Progenitor cell of endocrine pancreas (in vitro differentiated cells): ENCODE measurements around the gene EPM2AIP1. TPM values are rescaled to one million over a fixed set of nuclear protein-coding genes. Genes with fewer than 3 reads are reported as not detected.
"Not testable (repeated sequence)": the region's sequence is repeated elsewhere in the genome, so short reads cannot be mapped to it uniquely, and the experiment has no call there.

Experiments
- DNase-seq: peaks from one replicate; pipeline ENCODE4 v3.0.0; 2021; ENCODE audit warnings: low spot score; ENCODE audit not compliant: unreplicated experiment
- H3K27ac Mint-ChIP-seq: 2 replicates; pipeline ENCODE4 v1.8.0; 2021; ENCODE audit warnings: mild to moderate bottlenecking, moderate library complexity, mixed read lengths
- H3K27me3 Mint-ChIP-seq: 2 replicates; pipeline ENCODE4 v1.8.0; 2021; ENCODE audit warnings: mixed read lengths
- H3K36me3 Mint-ChIP-seq: 2 replicates; pipeline ENCODE4 v1.8.0; 2022; ENCODE audit warnings: mixed read lengths; ENCODE audit not compliant: insufficient read depth
- H3K4me1 Mint-ChIP-seq: 2 replicates; pipeline ENCODE4 v1.8.0; 2021; ENCODE audit warnings: low read depth, mixed read lengths
- H3K4me3 Mint-ChIP-seq: 2 replicates; pipeline ENCODE4 v1.8.0; 2021; ENCODE audit warnings: low read depth, mild to moderate bottlenecking, moderate library complexity, mixed read lengths
- H3K9me3 Mint-ChIP-seq: 2 replicates; pipeline ENCODE4 v1.8.0; 2021; ENCODE audit warnings: low read depth, mixed read lengths
- CTCF ChIP-seq: fragments of 200-600 bp; sonication (generic); IDR thresholded peaks from one replicate; pipeline ENCODE4 v1.5.0; 2021; ENCODE audit warnings: antibody characterized with exemption, mild to moderate bottlenecking; ENCODE audit not compliant: unreplicated experiment
- long read RNA-seq: library from polyadenylated mRNA; unstranded; transcript quantifications from one replicate; pipeline ENCODE4 v2.0.0, GENCODE V29; 2020
- total RNA-seq: library from RNA; stranded (reverse); gene quantifications from 2 replicates; pipeline ENCODE4 v1.2.1, GENCODE V29; 2021

The EPM2AIP1 gene
- total RNA-seq = 29.7 and 30.4 TPM in 2 replicates
- long read RNA-seq, full-length matches to known transcripts = 117 of 123 reads
- long read RNA-seq, partial matches to known transcripts = 1 of 123 reads
- long read RNA-seq, other reads (novel, unspliced or antisense) = 5 of 123 reads

GRCh38 chr3:36992806-36993325, at the start of gene EPM2AIP1:
Gene EPM2AIP1, minus strand, starts transcription at chr3:36993131. Its CDS starts 54 bp downstream, at chr3:36993077.
- Mint-ChIP-seq H3K4me1 (peaks cover 34% of the 10 kb centered on the region), H3K27me3 (no peaks in the 10 kb centered on the region), H3K27ac (no peak within 1 kb of the TSS), H3K9me3 (no peaks in the 10 kb centered on the region), H3K4me3 (no peak within 1 kb of the TSS), H3K36me3 (peaks cover 17% of the 10 kb centered on the region)
- peak; percentile 49 for TF ChIP-seq CTCF
- peak; percentile 65 for DNase-seq

- not testable (repeated sequence) for H3K27ac Mint-ChIP-seq, DNase-seq, H3K4me1 Mint-ChIP-seq, H3K9me3 Mint-ChIP-seq, H3K27me3 Mint-ChIP-seq, H3K4me3 Mint-ChIP-seq
- H3K36me3 Mint-ChIP-seq = peaks cover 25% of the 10 kb centered on the region
These were observed 49.8 kb upstream of the EPM2AIP1 start for GRCh38 chr3:37042712-37043111.

GRCh38 chr3:37041546-37042195, 48.7 kb upstream of the EPM2AIP1 start:
- no peaks in the 10 kb centered on the region for H3K27me3 Mint-ChIP-seq
- H3K4me3 Mint-ChIP-seq = no peak overlapping the region
- DNase-seq = no peak
- H3K9me3 Mint-ChIP-seq = no peaks in the 10 kb centered on the region
- no peak for TF ChIP-seq CTCF
- H3K36me3 Mint-ChIP-seq = peaks cover 21% of the 10 kb centered on the region
- no peaks in the 10 kb centered on the region for H3K4me1 Mint-ChIP-seq
- H3K27ac Mint-ChIP-seq = no peak overlapping the region

GRCh38 chr3:37040231-37040630, 47.3 kb upstream of the EPM2AIP1 start:
- Mint-ChIP-seq H3K4me1 (no peaks in the 10 kb centered on the region), H3K27me3 (no peaks in the 10 kb centered on the region), H3K9me3 (peaks cover 2% of the 10 kb centered on the region), H3K4me3 (no peak overlapping the region), H3K36me3 (peaks cover 31% of the 10 kb centered on the region), H3K27ac (peak overlapping the region; percentile 15)
- DNase-seq = no peak
- no peak for TF ChIP-seq CTCF

- no peaks in the 10 kb centered on the region for H3K27me3 Mint-ChIP-seq
- H3K4me3 Mint-ChIP-seq = no peak overlapping the region
These were observed 46.4 kb upstream of the EPM2AIP1 start for GRCh38 chr3:37039161-37039846.

More at GRCh38 chr3:37039161-37039846, 46.4 kb upstream of the EPM2AIP1 start:
- Mint-ChIP-seq H3K36me3 (peaks cover 36% of the 10 kb centered on the region), H3K27ac (no peak overlapping the region), H3K4me1 (no peaks in the 10 kb centered on the region), H3K9me3 (peaks cover 3% of the 10 kb centered on the region)
- DNase-seq = no peak
- no peak for TF ChIP-seq CTCF
